IMR-90 (cell line): ENCODE results near the gene SDCCAG8. TPM values are rescaled to one million over a fixed set of nuclear protein-coding genes. Genes with fewer than 3 reads are reported as not detected.

ENCODE experiments used
- ATAC-seq: fragments of 200-7000 bp; cut with Tn5 transposase; 2 replicates; pipeline ENCODE4 v1.9.1; 2020; ENCODE audit warnings: low read depth, mild to moderate bottlenecking, moderate library complexity
- BruUV-seq: library from RNA; stranded (reverse); fragments of 400-500 nt; replicated peaks from 2 replicates; lab custom pipeline; 2021; lab: Mats Ljungman, UMichigan
- CTCF ChIA-PET: fragments of 300-600 bp; formaldehyde crosslinking; extraction: SDS; loops from one replicate; lab custom pipeline; 2021; ENCODE audit warnings: antibody characterized with exemption; lab: Yijun Ruan, JAX
- POLR2A ChIA-PET: fragments of 300-600 bp; sonication (Branson Sonifier 250); formaldehyde crosslinking; loops from one replicate; lab custom pipeline; 2022; ENCODE audit warnings: antibody characterized with exemption; ENCODE audit not compliant: unreplicated experiment; lab: Charles Lee
- DNase-seq: peaks from one replicate; pipeline ENCODE4 v3.0.0; 2013
- H2AFZ ChIP-seq: replicated peaks from 2 replicates; pipeline ENCODE3; 2013; ENCODE audit warnings: low read length, mild to moderate bottlenecking; ENCODE audit not compliant: poor library complexity
- H2AK5ac ChIP-seq: 2 replicates; pipeline ENCODE4 v1.6.1; 2013; ENCODE audit warnings: low read depth, low read length, inconsistent platforms
- H2AK9ac ChIP-seq: replicated peaks from 2 replicates; pipeline ENCODE3; 2013; ENCODE audit warnings: mild to moderate bottlenecking, low read depth, low read length, moderate library complexity; ENCODE audit not compliant: poor library complexity
- H2BK120ac ChIP-seq: 2 replicates; pipeline ENCODE4 v1.6.1; 2013; ENCODE audit warnings: low read depth, low read length, inconsistent platforms
- H2BK15ac ChIP-seq: 3 replicates; pipeline ENCODE4 v1.6.1; 2013; ENCODE audit warnings: low read depth, low read length, inconsistent platforms
- H2BK20ac ChIP-seq: 2 replicates; pipeline ENCODE4 v1.6.1; 2013; ENCODE audit warnings: low read depth, mild to moderate bottlenecking, inconsistent platforms, low read length, moderate library complexity
- H2BK5ac ChIP-seq: 2 replicates; pipeline ENCODE4 v1.6.1; 2013; ENCODE audit warnings: mild to moderate bottlenecking, low read depth, low read length, inconsistent platforms; ENCODE audit not compliant: poor library complexity, severe bottlenecking
- H3K14ac ChIP-seq: replicated peaks from 2 replicates; pipeline ENCODE4 v1.6.1; 2013; ENCODE audit warnings: low read depth, low read length, inconsistent platforms
- H3K18ac ChIP-seq: 2 replicates; pipeline ENCODE4 v1.6.1; 2013; ENCODE audit warnings: low read depth, low read length, control low read depth
- H3K23ac ChIP-seq: 2 replicates; pipeline ENCODE4 v1.6.1; 2013; ENCODE audit warnings: low read depth, low read length, inconsistent platforms
- H3K27ac ChIP-seq: 2 replicates; pipeline ENCODE4 v1.5.1; 2013; ENCODE audit warnings: mild to moderate bottlenecking, control low read depth, low read length; ENCODE audit not compliant: insufficient read depth
- H3K27me3 ChIP-seq: 2 replicates; pipeline ENCODE4 v1.6.1; 2013; ENCODE audit warnings: low read length; ENCODE audit not compliant: control insufficient read depth, insufficient read depth
- H3K36me3 ChIP-seq: 2 replicates; pipeline ENCODE4 v1.6.1; 2013; ENCODE audit warnings: low read length, mixed read lengths; ENCODE audit not compliant: control insufficient read depth, insufficient read depth
- H3K4ac ChIP-seq: 2 replicates; pipeline ENCODE4 v1.6.1; 2013; ENCODE audit warnings: low read depth, low read length, inconsistent platforms
- H3K4me1 ChIP-seq: 2 replicates; pipeline ENCODE4 v1.6.1; 2013; ENCODE audit warnings: low read length, mixed read lengths; ENCODE audit not compliant: control insufficient read depth, insufficient read depth
- H3K4me2 ChIP-seq: 2 replicates; pipeline ENCODE4 v1.6.1; 2013; ENCODE audit warnings: low read depth, mild to moderate bottlenecking, control low read depth, low read length, moderate library complexity
- H3K4me3 ChIP-seq: 2 replicates; pipeline ENCODE4 v1.5.1; 2013; ENCODE audit warnings: low read depth, mild to moderate bottlenecking, control low read depth, low read length, moderate library complexity; ENCODE audit not compliant: insufficient read depth
- H3K56ac ChIP-seq: 2 replicates; pipeline ENCODE4 v1.6.1; 2013; ENCODE audit warnings: low read length, inconsistent platforms; ENCODE audit not compliant: insufficient read depth; ENCODE audit errors: extremely low read depth
- H3K79me1 ChIP-seq, 2 experiments: 2 replicates each; pipeline ENCODE4 v1.6.1; 2013; ENCODE audit warnings: low read length in 2 of 2, inconsistent platforms in 1 of 2, low read depth in 1 of 2
- H3K9ac ChIP-seq: 2 replicates; pipeline ENCODE4 v1.6.1; 2013; ENCODE audit warnings: low read depth, low read length, control low read depth
- H3K9me1 ChIP-seq: 2 replicates; pipeline ENCODE4 v1.6.1; 2013; ENCODE audit warnings: low read length, inconsistent platforms; ENCODE audit not compliant: insufficient read depth
- H3K9me3 ChIP-seq: 2 replicates; pipeline ENCODE4 v1.6.1; 2013; ENCODE audit warnings: low read length; ENCODE audit not compliant: control insufficient read depth, insufficient read depth
- H4K20me1 ChIP-seq: 2 replicates; pipeline ENCODE4 v1.6.1; 2013; ENCODE audit warnings: low read length, inconsistent platforms; ENCODE audit not compliant: insufficient read depth
- H4K5ac ChIP-seq: 2 replicates; pipeline ENCODE4 v1.6.1; 2013; ENCODE audit warnings: mild to moderate bottlenecking, low read depth, low read length, control low read depth
- H4K8ac ChIP-seq, 2 experiments: 2 replicates each; pipeline ENCODE4 v1.6.1; 2013; ENCODE audit warnings: low read depth in 2 of 2, low read length in 2 of 2, control low read depth in 1 of 2, inconsistent platforms in 1 of 2
- H4K91ac ChIP-seq: 2 replicates; pipeline ENCODE4 v1.6.1; 2013; ENCODE audit warnings: low read depth, low read length, inconsistent platforms; ENCODE audit not compliant: insufficient read depth
- BHLHE40 ChIP-seq: fragments of 150-350 bp; IDR thresholded peaks from 2 replicates; pipeline ENCODE4 v1.6.1; 2016; ENCODE audit warnings: mild to moderate bottlenecking, low read depth, low read length
- CEBPB ChIP-seq: IDR thresholded peaks from 2 replicates; pipeline ENCODE4 v1.6.1; 2012; ENCODE audit warnings: low read depth, low read length, improper control_type of control experiment
- CHD1 ChIP-seq: IDR thresholded peaks from 2 replicates; pipeline ENCODE4 v1.6.1; 2012; ENCODE audit warnings: low read depth, low read length, improper control_type of control experiment
- FOS ChIP-seq: fragments of 150-350 bp; IDR thresholded peaks from 2 replicates; pipeline ENCODE4 v1.6.1; 2016; ENCODE audit warnings: low read depth, low read length
- MAFK ChIP-seq: IDR thresholded peaks from 2 replicates; pipeline ENCODE4 v1.6.1; 2012; ENCODE audit warnings: low read depth, low read length, improper control_type of control experiment
- MAZ ChIP-seq: IDR thresholded peaks from 2 replicates; pipeline ENCODE4 v1.6.1; 2012; ENCODE audit warnings: low read depth, mild to moderate bottlenecking, low read length, improper control_type of control experiment, moderate library complexity, borderline replicate concordance
- MXI1 ChIP-seq: IDR thresholded peaks from 2 replicates; pipeline ENCODE4 v1.6.1; 2012; ENCODE audit warnings: low read depth, mild to moderate bottlenecking, low read length, moderate library complexity, borderline replicate concordance
- NFE2L2 ChIP-seq: fragments of 150-350 bp; IDR thresholded peaks from 2 replicates; pipeline ENCODE4 v1.6.1; 2016; ENCODE audit warnings: low read depth, mild to moderate bottlenecking, low read length
- POLR2A ChIP-seq: IDR thresholded peaks from 2 replicates; pipeline ENCODE4 v1.6.1; 2012; ENCODE audit warnings: mild to moderate bottlenecking, low read depth, low read length
- RAD21 ChIP-seq: IDR thresholded peaks from 2 replicates; pipeline ENCODE4 v1.6.1; 2012; ENCODE audit warnings: low read length, improper control_type of control experiment
- RCOR1 ChIP-seq: IDR thresholded peaks from 2 replicates; pipeline ENCODE4 v1.6.1; 2012; ENCODE audit warnings: mild to moderate bottlenecking, low read length, improper control_type of control experiment; ENCODE audit not compliant: insufficient replicate concordance
- RFX5 ChIP-seq: IDR thresholded peaks from 2 replicates; pipeline ENCODE4 v1.8.0; 2012; ENCODE audit warnings: low read depth, mild to moderate bottlenecking, low read length, moderate library complexity
- SMC3 ChIP-seq: fragments of 150-350 bp; IDR thresholded peaks from 2 replicates; pipeline ENCODE4 v1.6.1; 2016; ENCODE audit warnings: low read depth, mild to moderate bottlenecking, antibody characterized with exemption, low read length, moderate library complexity
- WGBS, 2 experiments: methylation state at CpG; one replicate each; pipeline versions ENCODE4 v1.1.5 to v1.1.7; 2013; ENCODE audit warnings: missing lambda C conversion rate in 2 of 2; ENCODE audit not compliant: insufficient read length in 1 of 2; ENCODE audit errors: extremely low coverage in 2 of 2; 5-methylcytosine and 5-hydroxymethylcytosine counted together
- dilution Hi-C: fragments of 300-500 bp; cut with HindIII; formaldehyde crosslinking; loops from one replicate; pipeline ENCODE4 v1.14.3; 2018; ENCODE audit warnings: low sequenced_read_pairs; ENCODE audit not compliant: unreplicated experiment
- in situ Hi-C: fragments of 300-500 bp; cut with MboI; formaldehyde crosslinking; loops from 3 replicates; pipeline ENCODE4 v1.14.3; 2019; ENCODE audit warnings: low sequenced_read_pairs, inconsistent platforms, mixed read lengths
- intact Hi-C: fragments of 100-400 bp; cut with micrococcal nuclease; formaldehyde crosslinking; loops from 2 replicates; pipeline ENCODE4 v1.10.0; 2022
- polyA plus RNA-seq, 3 experiments: library from polyadenylated mRNA; depleted of rRNA; stranded (reverse); fragments of >200 nt; gene quantifications; 2 replicates each; pipeline ENCODE4 v1.2.3, GENCODE V29; 2012; ENCODE audit warnings: low replicate concordance in 1 of 3
- total RNA-seq: library from RNA; depleted of rRNA; stranded (reverse); fragments of >200 nt; gene quantifications from 2 replicates; pipeline ENCODE4 v1.2.3, GENCODE V29; 2012
- TF ChIP-seq, protein P1 (sequence below): fragments of 150-350 bp; IDR thresholded peaks from 2 replicates; pipeline ENCODE4 v1.6.1; 2017; ENCODE audit warnings: mild to moderate bottlenecking, antibody characterized with exemption, low read length, low read depth
- TF ChIP-seq, protein P2 (sequence below): conservative IDR thresholded peaks from 2 replicates; pipeline ENCODE4 v1.5.1; 2012; ENCODE audit warnings: mild to moderate bottlenecking, low read depth, low read length, improper control_type of control experiment
- TF ChIP-seq, protein P3 (sequence below): fragments of 150-350 bp; IDR thresholded peaks from 2 replicates; pipeline ENCODE4 v1.6.1; 2016; ENCODE audit warnings: low read depth, mild to moderate bottlenecking, low read length, moderate library complexity, borderline replicate concordance

SDCCAG8 gene
- total and polyA plus RNA-seq, 2 of the 4 experiments (the other 2 are of a cell fraction): 25.2 to 46.8 TPM

DNA sequence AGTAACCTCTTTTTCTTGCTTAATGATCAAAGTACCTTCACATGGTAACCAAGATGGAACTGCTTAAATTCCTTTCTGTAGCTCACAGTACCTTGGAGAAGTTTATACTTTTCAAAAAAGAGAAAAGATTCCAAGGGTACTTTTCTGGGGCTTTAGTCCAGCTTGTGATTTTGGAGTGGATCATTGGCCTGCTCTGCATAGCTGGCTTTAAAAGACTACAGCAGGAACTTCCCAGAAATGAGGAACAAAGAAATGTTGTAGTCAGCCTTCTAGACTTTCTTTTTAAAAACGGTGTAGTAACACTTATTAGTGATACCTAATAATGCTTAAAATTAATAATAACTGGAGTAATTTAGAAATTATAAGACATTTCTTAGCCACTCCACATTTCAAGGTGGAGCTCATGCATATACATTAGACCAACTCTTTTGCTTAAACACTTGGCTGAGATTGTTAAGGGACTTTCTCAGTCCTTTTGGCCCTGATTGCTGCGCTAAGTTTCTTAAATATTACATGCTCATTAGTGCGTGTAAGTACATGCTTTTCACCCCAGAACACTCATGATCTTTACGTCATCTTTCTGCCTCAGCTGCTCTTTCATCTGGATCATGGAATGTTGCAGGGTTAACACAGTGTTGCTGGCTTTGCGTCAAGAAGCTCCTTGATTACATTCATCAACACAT, 57.3 kb downstream of the SDCCAG8 start:
- no peak overlapping the region for H3K14ac ChIP-seq
- no peak overlapping the region for H3K27ac ChIP-seq
- peaks cover 2% of the 10 kb centered on the region; the same call in 1 of the 2 replicates for H3K4me1 ChIP-seq
- ChIA-PET POLR2A (no interaction called here), CTCF (no interaction called here)
- DNase-seq (no peak), ATAC-seq (no peak)
- no peak overlapping the region for H2BK15ac ChIP-seq
- no peaks in the 10 kb centered on the region; the same call in 1 of the 2 replicates for H3K9me1 ChIP-seq
- no peaks in the 10 kb centered on the region for H4K20me1 ChIP-seq
- H3K4ac ChIP-seq: no peak overlapping the region
- no peaks in the 10 kb centered on the region for H3K9me3 ChIP-seq
- H3K79me1 ChIP-seq: peaks cover 0 to 9% of the 10 kb centered on the region in 2 experiments; a peak in 2 of 4 replicates
- H2AK5ac ChIP-seq: no peak overlapping the region
- H3K9ac ChIP-seq: no peak overlapping the region
- no peaks in the 10 kb centered on the region for H3K27me3 ChIP-seq
- no CpG with 5 or more reads among the region's 5 CpGs for WGBS, 2 experiments
- H3K56ac ChIP-seq: no peak overlapping the region
- no peak overlapping the region for H3K4me2 ChIP-seq
- no peak overlapping the region for H2BK5ac ChIP-seq
- H2AFZ ChIP-seq: no peak overlapping the region
- no peak overlapping the region for H3K4me3 ChIP-seq
- no peak overlapping the region for H3K18ac ChIP-seq
- H2AK9ac ChIP-seq: no peak overlapping the region
- H2BK20ac ChIP-seq: no peak overlapping the region
- no TSS peak for BruUV-seq
- TF ChIP-seq, protein P1, sequence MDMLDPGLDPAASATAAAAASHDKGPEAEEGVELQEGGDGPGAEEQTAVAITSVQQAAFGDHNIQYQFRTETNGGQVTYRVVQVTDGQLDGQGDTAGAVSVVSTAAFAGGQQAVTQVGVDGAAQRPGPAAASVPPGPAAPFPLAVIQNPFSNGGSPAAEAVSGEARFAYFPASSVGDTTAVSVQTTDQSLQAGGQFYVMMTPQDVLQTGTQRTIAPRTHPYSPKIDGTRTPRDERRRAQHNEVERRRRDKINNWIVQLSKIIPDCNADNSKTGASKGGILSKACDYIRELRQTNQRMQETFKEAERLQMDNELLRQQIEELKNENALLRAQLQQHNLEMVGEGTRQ: no peak
- TF ChIP-seq, protein P2, sequence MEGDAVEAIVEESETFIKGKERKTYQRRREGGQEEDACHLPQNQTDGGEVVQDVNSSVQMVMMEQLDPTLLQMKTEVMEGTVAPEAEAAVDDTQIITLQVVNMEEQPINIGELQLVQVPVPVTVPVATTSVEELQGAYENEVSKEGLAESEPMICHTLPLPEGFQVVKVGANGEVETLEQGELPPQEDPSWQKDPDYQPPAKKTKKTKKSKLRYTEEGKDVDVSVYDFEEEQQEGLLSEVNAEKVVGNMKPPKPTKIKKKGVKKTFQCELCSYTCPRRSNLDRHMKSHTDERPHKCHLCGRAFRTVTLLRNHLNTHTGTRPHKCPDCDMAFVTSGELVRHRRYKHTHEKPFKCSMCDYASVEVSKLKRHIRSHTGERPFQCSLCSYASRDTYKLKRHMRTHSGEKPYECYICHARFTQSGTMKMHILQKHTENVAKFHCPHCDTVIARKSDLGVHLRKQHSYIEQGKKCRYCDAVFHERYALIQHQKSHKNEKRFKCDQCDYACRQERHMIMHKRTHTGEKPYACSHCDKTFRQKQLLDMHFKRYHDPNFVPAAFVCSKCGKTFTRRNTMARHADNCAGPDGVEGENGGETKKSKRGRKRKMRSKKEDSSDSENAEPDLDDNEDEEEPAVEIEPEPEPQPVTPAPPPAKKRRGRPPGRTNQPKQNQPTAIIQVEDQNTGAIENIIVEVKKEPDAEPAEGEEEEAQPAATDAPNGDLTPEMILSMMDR: no peak
- TF ChIP-seq NFE2L2: no peak
- TF ChIP-seq SMC3: no peak
- TF ChIP-seq CEBPB: no peak
- TF ChIP-seq RAD21: no peak
- no peak for TF ChIP-seq MXI1
- TF ChIP-seq BHLHE40: no peak
- no peak for TF ChIP-seq FOS
- TF ChIP-seq, protein P3, sequence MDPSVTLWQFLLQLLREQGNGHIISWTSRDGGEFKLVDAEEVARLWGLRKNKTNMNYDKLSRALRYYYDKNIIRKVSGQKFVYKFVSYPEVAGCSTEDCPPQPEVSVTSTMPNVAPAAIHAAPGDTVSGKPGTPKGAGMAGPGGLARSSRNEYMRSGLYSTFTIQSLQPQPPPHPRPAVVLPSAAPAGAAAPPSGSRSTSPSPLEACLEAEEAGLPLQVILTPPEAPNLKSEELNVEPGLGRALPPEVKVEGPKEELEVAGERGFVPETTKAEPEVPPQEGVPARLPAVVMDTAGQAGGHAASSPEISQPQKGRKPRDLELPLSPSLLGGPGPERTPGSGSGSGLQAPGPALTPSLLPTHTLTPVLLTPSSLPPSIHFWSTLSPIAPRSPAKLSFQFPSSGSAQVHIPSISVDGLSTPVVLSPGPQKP: no peak
- TF ChIP-seq CHD1: no peak
- no peak for TF ChIP-seq RCOR1
- no peak for TF ChIP-seq MAFK
- TF ChIP-seq POLR2A: no peak
- no peak for TF ChIP-seq RFX5
- TF ChIP-seq MAZ: no peak
- no peak overlapping the region for H2BK120ac ChIP-seq
- H3K23ac ChIP-seq: no peak overlapping the region
- intact Hi-C loops: loop anchor here (5.0 kb wide), 1 partner anchor 61 kb away; no protein-coding TSS in a partner anchor
- H4K8ac ChIP-seq: no peak overlapping the region
- no peak overlapping the region for H4K5ac ChIP-seq
- in situ Hi-C loops: loop anchor here (25.0 kb wide), 2 partner anchors 851 to 1701 kb away; no protein-coding TSS in a partner anchor
- no peak overlapping the region for H4K91ac ChIP-seq
- peaks cover 6% of the 10 kb centered on the region for H3K36me3 ChIP-seq
- dilution Hi-C loops: no loop called here
